A549 (cell line): ENCODE data around the gene TMEM117. TPM values are rescaled to one million over a fixed set of nuclear protein-coding genes. Genes with fewer than 3 reads are reported as not detected.

Experiments
- ATAC-seq, 2 experiments: fragments of 200-7000 bp in 1 of 2; fragments of >200 bp in 1 of 2; cut with Nextera tagmentation in 1 of 2; cut with Tn5 transposase in 1 of 2; 3 replicates each; pipeline versions ENCODE4 v1.8.0 to v1.9.1; 2018 to 2020; ENCODE audit warnings: mild to moderate bottlenecking in 1 of 2, moderate library complexity in 1 of 2
- CTCF ChIA-PET: fragments of 300-600 bp; sonication (Branson Sonifier 250); formaldehyde crosslinking; extraction: SDS; loops from one replicate; lab custom pipeline; 2021; ENCODE audit warnings: antibody characterized with exemption, inconsistent platforms; lab: Yijun Ruan, JAX
- POLR2A ChIA-PET: fragments of 350-600 bp; formaldehyde crosslinking; extraction: SDS; loops from one replicate; lab custom pipeline; 2021; ENCODE audit warnings: antibody characterized with exemption, inconsistent platforms; lab: Yijun Ruan, JAX
- DNase-seq, 2 experiments: peaks; one replicate each; pipeline versions ENCODE4 v3.0.0 to v3.0.0-alpha.2; 2011 to 2016; ENCODE audit warnings: low read depth in 1 of 2, low spot score in 1 of 2
- FAIRE-seq: peaks from 2 replicates; lab custom pipeline; 2011; peaks lifted over from hg19 to GRCh38; lab: Jason Lieb, UNC
- H3K27ac ChIP-seq, 2 experiments: fragments of >200 bp; sonication (Bioruptor Twin); formaldehyde crosslinking; 3 replicates each; pipeline ENCODE4 v1.5.1; 2016 to 2017
- H3K4me1 ChIP-seq: fragments of >200 bp; sonication (Bioruptor Twin); formaldehyde crosslinking; 3 replicates; pipeline ENCODE4 v1.6.1; 2016
- H3K4me2 ChIP-seq: fragments of >200 bp; sonication (Bioruptor Twin); formaldehyde crosslinking; 3 replicates; pipeline ENCODE4 v1.6.1; 2016
- H3K4me3 ChIP-seq: fragments of >200 bp; sonication (Bioruptor Twin); formaldehyde crosslinking; 3 replicates; pipeline ENCODE4 v1.5.1; 2016
- H3K9me3 ChIP-seq: fragments of >200 bp; sonication (Bioruptor Twin); formaldehyde crosslinking; 3 replicates; pipeline ENCODE4 v1.6.1; 2016
- ATOH8 ChIP-seq: fragments of 250-450 bp; sonication (Bioruptor Pico); IDR thresholded peaks from 2 replicates; pipeline ENCODE4 v1.5.0; 2020; ENCODE audit warnings: low read depth, mild to moderate bottlenecking, moderate library complexity
- CEBPB ChIP-seq, 2 experiments: fragments of >200 bp in 1 of 2; sonication (Bioruptor Twin) in 1 of 2; formaldehyde crosslinking in 1 of 2; IDR thresholded peaks; 2 replicates each; pipeline ENCODE4 v1.6.1; 2012 to 2016
- CHD2 ChIP-seq: fragments of 150-350 bp; IDR thresholded peaks from 2 replicates; pipeline ENCODE4 v1.6.1; 2014; ENCODE audit warnings: low read length; ENCODE audit not compliant: partially characterized antibody
- CHD4 ChIP-seq: fragments of 200-600 bp; sonication (generic); IDR thresholded peaks from 2 replicates; pipeline ENCODE4 v1.6.1; 2016; ENCODE audit warnings: antibody characterized with exemption, mild to moderate bottlenecking, borderline replicate concordance
- CTCF ChIP-seq: fragments of >200 bp; sonication (Bioruptor Twin); formaldehyde crosslinking; IDR thresholded peaks from 3 replicates; pipeline ENCODE4 v1.5.1; 2016
- E2F6 ChIP-seq: IDR thresholded peaks from 2 replicates; pipeline ENCODE4 v1.6.1; 2012; ENCODE audit warnings: low read depth, borderline replicate concordance
- EHMT2 ChIP-seq: fragments of 200-600 bp; sonication (generic); IDR thresholded peaks from 2 replicates; pipeline ENCODE4 v1.6.1; 2016; ENCODE audit warnings: antibody characterized with exemption, low read depth, mild to moderate bottlenecking, moderate library complexity
- ESRRA ChIP-seq: fragments of 150-350 bp; IDR thresholded peaks from 2 replicates; pipeline ENCODE4 v1.6.1; 2014; ENCODE audit warnings: mild to moderate bottlenecking, low read length, borderline replicate concordance
- FOSL2 ChIP-seq, 2 experiments: fragments of 450-650 bp in 1 of 2; fragments of >200 bp in 1 of 2; sonication (Bioruptor Twin) in 1 of 2; formaldehyde crosslinking; IDR thresholded peaks; 2 replicates each; pipeline versions ENCODE4 v1.5.0 to v1.6.1; 2016 to 2020; ENCODE audit warnings: mild to moderate bottlenecking in 1 of 2, moderate library complexity in 1 of 2
- HES2 ChIP-seq: fragments of >200 bp; sonication (Bioruptor Twin); formaldehyde crosslinking; IDR thresholded peaks from 2 replicates; pipeline ENCODE4 v1.6.1; 2016
- HEYL ChIP-seq: fragments of 250-450 bp; sonication (Bioruptor Pico); IDR thresholded peaks from 2 replicates; pipeline ENCODE4 v1.8.0; 2021; ENCODE audit warnings: mild to moderate bottlenecking, moderate library complexity
- HOXA7 ChIP-seq: fragments of 250-450 bp; sonication (Bioruptor Pico); IDR thresholded peaks from 2 replicates; pipeline ENCODE4 v1.5.0; 2020; ENCODE audit warnings: mild to moderate bottlenecking, moderate library complexity
- HOXB5 ChIP-seq: fragments of 250-450 bp; sonication (Bioruptor Pico); IDR thresholded peaks from 2 replicates; pipeline ENCODE4 v1.5.0; 2020; ENCODE audit warnings: mild to moderate bottlenecking, moderate library complexity
- JUNB ChIP-seq: fragments of >200 bp; sonication (Bioruptor Twin); formaldehyde crosslinking; IDR thresholded peaks from 2 replicates; pipeline ENCODE4 v1.6.1; 2016
- KDM1A ChIP-seq: fragments of 200-600 bp; sonication (generic); IDR thresholded peaks from 2 replicates; pipeline ENCODE4 v1.6.1; 2016; ENCODE audit warnings: low read depth, mild to moderate bottlenecking
- KDM5A ChIP-seq: fragments of 200-600 bp; sonication (generic); IDR thresholded peaks from 2 replicates; pipeline ENCODE4 v1.6.1; 2016; ENCODE audit warnings: antibody characterized with exemption, mild to moderate bottlenecking
- NFE2L2 ChIP-seq: fragments of 150-350 bp; conservative IDR thresholded peaks from 2 replicates; pipeline ENCODE4 v1.6.1; 2014; ENCODE audit warnings: low read length
- PBX3 ChIP-seq: IDR thresholded peaks from 2 replicates; pipeline ENCODE4 v1.6.1; 2012
- PHF8 ChIP-seq: fragments of 200-600 bp; sonication (generic); IDR thresholded peaks from 2 replicates; pipeline ENCODE4 v1.6.1; 2016; ENCODE audit warnings: low read depth, mild to moderate bottlenecking, antibody characterized with exemption, moderate library complexity, borderline replicate concordance
- POLR2AphosphoS2 ChIP-seq: conservative IDR thresholded peaks from 2 replicates; pipeline ENCODE4 v1.6.1; 2012; ENCODE audit warnings: low read length, improper control_type of control experiment, inconsistent platforms
- REST ChIP-seq: fragments of 200-600 bp; sonication (generic); IDR thresholded peaks from 2 replicates; pipeline ENCODE4 v1.6.1; 2016; ENCODE audit warnings: antibody characterized with exemption, mild to moderate bottlenecking, moderate library complexity
- TFCP2L1 ChIP-seq: fragments of 250-450 bp; sonication (Bioruptor Pico); IDR thresholded peaks from 2 replicates; pipeline ENCODE4 v1.5.0; 2021; ENCODE audit warnings: mild to moderate bottlenecking
- USF2 ChIP-seq: fragments of 450-650 bp; IDR thresholded peaks from 2 replicates; pipeline ENCODE4 v1.6.1; 2014; ENCODE audit warnings: antibody characterized with exemption
- ZC3H11A ChIP-seq: fragments of 450-650 bp; IDR thresholded peaks from 2 replicates; pipeline ENCODE4 v1.6.1; 2014; ENCODE audit warnings: antibody characterized with exemption, mild to moderate bottlenecking
- ZFP36 ChIP-seq: fragments of 450-650 bp; IDR thresholded peaks from 2 replicates; pipeline ENCODE4 v1.6.1; 2014; ENCODE audit warnings: borderline replicate concordance; ENCODE audit not compliant: partially characterized antibody
- ZSCAN20 ChIP-seq: fragments of 250-450 bp; sonication (Bioruptor Pico); IDR thresholded peaks from 2 replicates; pipeline ENCODE4 v1.8.0; 2022; ENCODE audit warnings: mild to moderate bottlenecking, moderate library complexity
- WGBS: methylation state at CpG from one replicate; pipeline ENCODE4 v1.1.6; 2017; ENCODE audit errors: missing lambda C conversion rate; 5-methylcytosine and 5-hydroxymethylcytosine counted together
- polyA plus RNA-seq, 4 experiments: library from polyadenylated mRNA; depleted of rRNA in 3 of 4; stranded (reverse); fragments of >200 nt; fragmentation: RNase III in 1 of 4; extraction: RNeasy Plus Mini Kit Qiagen cat#74134 plus additional on column Dnase treatment in 1 of 4; gene quantifications; 2 replicates in 3 of 4; 3 replicates in 1 of 4; pipeline ENCODE4 v1.2.3, GENCODE V29; 2011 to 2017

The TMEM117 gene
- polyA plus RNA-seq, 2 of the 4 experiments (the other 2 are of a cell fraction): 2.1 to 4.6 TPM

- Histone ChIP-seq H3K9me3 (no peaks in the 10 kb centered on the region), H3K4me1 (no peaks in the 10 kb centered on the region), H3K27ac (no peak overlapping the region), H3K4me3 (no peak overlapping the region), H3K4me2 (no peak overlapping the region)
- FAIRE-seq: no peak
- TF ChIP-seq KDM5A: no peak
- TF ChIP-seq CHD2: no peak
- no peak for TF ChIP-seq PHF8
- no peak for TF ChIP-seq ZC3H11A
- DNase-seq: no peak
- ATAC-seq: no peak
- 3% methylated on average over 2 of the region's 2 CpGs for WGBS
- CTCF ChIA-PET: no interaction called here
- POLR2A ChIA-PET: no interaction called here
These were observed 417.5 kb downstream of the TMEM117 start for GRCh38 chr12:44253338-44253856.

- ChIA-PET CTCF (no interaction called here), POLR2A (no interaction called here)
- H3K4me3 ChIP-seq: no peak overlapping the region
These were observed 422.4 kb downstream of the TMEM117 start for GRCh38 chr12:44258246-44258645.

GRCh38 chr12:44259890-44260289 lies 424.0 kb downstream of the TMEM117 start:
- Histone ChIP-seq H3K4me3 (no peak overlapping the region), H3K4me1 (no peaks in the 10 kb centered on the region), H3K27ac (no peak overlapping the region), H3K9me3 (no peaks in the 10 kb centered on the region), H3K4me2 (no peak overlapping the region)
- WGBS: 57% methylated on average over 6 of the region's 6 CpGs
- TF ChIP-seq KDM1A (no peak), HOXB5 (CRISPR knock-in tag) (no peak), NFE2L2 (no peak), REST (no peak), TFCP2L1 (CRISPR knock-in tag) (no peak), CTCF (no peak), PBX3 (no peak), ZFP36 (no peak), HEYL (CRISPR knock-in tag) (no peak)
- ATAC-seq (no peak), FAIRE-seq (no peak), DNase-seq (no peak)
- CTCF ChIA-PET: no interaction called here
- POLR2A ChIA-PET: no interaction called here

More at GRCh38 chr12:44258246-44258645, 422.4 kb downstream of the TMEM117 start:
- Histone ChIP-seq H3K4me1 (no peaks in the 10 kb centered on the region), H3K9me3 (no peaks in the 10 kb centered on the region), H3K27ac (no peak overlapping the region), H3K4me2 (no peak overlapping the region)
- WGBS: 14% methylated on average over 1 of the region's 1 CpG
- no peak for DNase-seq
- TF ChIP-seq USF2 (no peak), KDM5A (no peak), HES2 (no peak), ZSCAN20 (CRISPR knock-in tag) (no peak), CEBPB (IDR thresholded peaks at IDR 0.05) (no peak), ESRRA (no peak), HOXA7 (CRISPR knock-in tag) (no peak), KDM1A (no peak), ATOH8 (CRISPR knock-in tag) (no peak), CHD4 (no peak), FOSL2 (IDR thresholded peaks at IDR 0.05) (no peak), FOSL2 (CRISPR knock-in tag; IDR thresholded peaks at IDR 0.05) (no peak), POLR2AphosphoS2 (no peak), E2F6 (no peak), JUNB (no peak), EHMT2 (no peak), HOXB5 (CRISPR knock-in tag) (no peak), PHF8 (no peak)
- ATAC-seq: no peak
- no peak for FAIRE-seq
